ENCODE measurements around the gene ZNF496. TPM values are rescaled to one million over a fixed set of nuclear protein-coding genes. Genes with fewer than 3 reads are reported as not detected.
"Not testable (repeated sequence)": the region's sequence is repeated elsewhere in the genome, so short reads cannot be mapped to it uniquely, and the experiment has no call there.

Gene ZNF496
- total RNA-seq, 1 experiment from 2014 or later: 26.3 TPM

DNA sequence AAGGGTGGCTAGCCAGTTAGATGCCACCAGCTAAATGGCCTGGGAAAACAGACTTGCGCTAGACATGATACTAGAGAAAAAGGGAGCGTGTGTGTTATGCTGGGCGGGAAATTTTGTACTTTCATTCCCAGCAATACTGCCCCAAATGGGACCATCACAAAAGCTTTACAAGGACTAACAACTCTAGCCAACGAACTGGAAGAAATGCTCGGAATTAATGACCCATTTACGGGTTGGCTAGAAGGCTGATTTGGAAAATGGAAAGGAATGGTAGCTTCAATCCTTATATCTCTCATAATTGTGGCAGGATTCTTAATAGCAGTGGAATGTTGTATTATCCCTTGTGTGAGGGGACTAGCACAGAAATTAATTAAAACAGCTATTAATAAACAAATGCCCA lies 27.9 kb upstream of the ZNF496 start:
- no peak for DNase-seq (ENCODE audit: low read depth)

DNA sequence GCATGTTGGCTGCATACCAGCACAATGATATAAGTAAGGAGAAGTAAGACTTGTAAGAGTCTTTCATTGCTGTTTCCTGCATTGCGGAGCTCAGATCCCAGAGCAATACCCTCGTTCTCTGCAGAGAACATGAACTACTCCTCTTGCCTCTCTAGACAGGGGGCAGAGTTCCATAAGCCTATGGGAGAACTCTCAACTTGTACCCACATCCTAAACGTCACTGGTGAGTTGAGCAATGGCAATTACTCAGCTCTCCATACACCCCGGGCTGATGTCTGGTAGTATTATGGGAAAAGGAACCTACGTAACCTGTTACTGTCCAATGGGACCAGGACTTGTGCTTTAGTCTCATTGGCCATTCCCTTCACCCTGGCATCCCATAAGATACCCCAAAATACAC lies 27.3 kb upstream of the ZNF496 start:
- peak; percentile 12 for DNase-seq (ENCODE audit: low read depth)

DNA sequence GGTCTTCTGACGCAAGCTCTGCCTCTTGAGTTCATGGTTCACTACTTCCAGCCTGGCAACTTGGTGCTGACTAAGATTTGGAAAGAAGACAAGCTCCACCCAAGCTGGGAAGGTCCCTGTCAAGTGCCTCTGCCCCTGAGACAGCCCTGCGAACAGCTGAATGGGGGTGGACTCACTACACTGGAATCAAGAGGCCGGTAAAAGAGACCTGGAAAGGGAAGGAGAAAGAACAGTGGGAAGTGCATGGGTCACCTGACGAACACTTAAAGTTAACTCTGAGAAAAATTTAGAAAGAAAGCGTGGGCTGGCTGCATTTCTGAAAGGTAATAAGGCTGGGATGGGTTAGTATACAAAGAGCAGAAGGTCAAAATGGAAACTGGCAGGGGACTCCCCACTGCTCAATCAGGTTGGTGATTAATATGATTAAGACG lies 26.1 kb upstream of the ZNF496 start:
- peak; percentile 85 for DNase-seq (ENCODE audit: low read depth)

DNA sequence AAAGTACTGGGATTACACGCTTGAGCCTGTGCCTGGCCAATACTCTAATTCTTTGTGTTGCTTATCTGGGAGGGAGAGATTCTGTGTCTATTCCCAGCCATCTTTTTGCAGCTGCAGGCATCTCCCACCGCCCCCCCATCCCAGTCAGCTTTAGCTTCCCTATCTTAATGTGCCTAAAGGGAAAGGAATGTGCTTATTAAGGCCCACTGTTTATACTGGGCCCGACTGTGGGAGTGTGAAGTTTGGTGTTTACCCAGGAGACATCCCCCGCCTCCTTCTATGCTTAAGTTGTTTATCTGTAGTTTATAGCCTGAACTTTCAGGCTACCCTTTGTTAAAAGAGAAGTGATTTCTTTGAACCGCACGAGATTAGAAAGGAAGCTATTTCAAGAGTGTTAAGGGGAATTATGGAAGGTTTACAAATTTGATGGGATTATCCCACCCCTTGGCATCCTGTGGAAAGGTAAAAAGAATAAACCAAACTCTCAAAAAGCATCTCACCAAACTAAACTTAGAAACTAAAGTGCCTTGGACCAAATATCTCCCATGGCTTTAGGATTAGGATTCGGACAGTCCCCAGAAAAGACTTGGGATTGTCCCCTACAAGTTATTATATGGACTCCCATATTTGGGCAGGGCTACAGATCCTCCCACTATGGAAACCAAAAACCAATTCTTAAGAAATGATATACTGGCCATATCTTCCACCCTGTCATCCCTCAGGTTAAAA lies 25.5 kb upstream of the ZNF496 start:
- DNase-seq (ENCODE audit: low read depth): peak; percentile 24

DNA sequence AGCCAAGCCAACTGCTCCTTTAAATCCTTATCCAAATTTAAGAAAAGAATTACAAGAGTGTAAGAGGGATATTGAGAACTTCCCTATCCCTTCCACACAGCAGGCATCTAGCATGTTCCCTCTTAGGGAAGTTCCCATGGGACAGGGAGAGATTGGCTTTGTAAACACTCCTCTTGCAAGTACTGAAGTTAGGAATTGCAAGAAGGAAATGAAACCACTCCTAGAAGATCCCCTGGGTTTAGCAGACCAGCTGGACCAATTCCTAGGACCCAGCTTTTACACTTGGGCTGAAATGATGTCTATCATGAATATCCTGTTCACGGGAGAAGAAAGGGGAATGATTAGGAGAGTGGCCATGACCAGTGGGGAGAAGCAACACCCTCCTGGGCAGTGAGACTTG lies 23.5 kb upstream of the ZNF496 start:
- not testable (repeated sequence) for DNase-seq (ENCODE audit: low read depth)

DNA sequence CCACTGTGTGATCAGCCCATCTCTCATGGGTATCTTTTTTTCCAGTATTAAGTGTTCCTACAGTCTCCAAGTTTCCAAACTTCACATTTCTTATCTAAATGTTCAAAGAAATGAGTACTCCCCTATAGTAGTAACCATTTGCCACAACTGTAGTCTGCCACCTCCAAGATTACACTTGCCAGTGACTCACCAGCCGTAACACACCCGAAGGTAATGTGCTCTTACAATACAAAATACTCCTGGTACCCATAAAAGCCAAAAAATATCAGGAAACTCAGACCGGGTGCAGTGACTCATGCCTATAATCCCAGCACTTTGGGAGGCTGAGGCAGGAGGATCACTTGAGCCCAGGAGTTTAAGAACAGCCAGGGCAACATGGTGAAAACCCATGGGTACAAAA lies 20.5 kb upstream of the ZNF496 start:
- no peak for DNase-seq (ENCODE audit: low read depth)

DNA sequence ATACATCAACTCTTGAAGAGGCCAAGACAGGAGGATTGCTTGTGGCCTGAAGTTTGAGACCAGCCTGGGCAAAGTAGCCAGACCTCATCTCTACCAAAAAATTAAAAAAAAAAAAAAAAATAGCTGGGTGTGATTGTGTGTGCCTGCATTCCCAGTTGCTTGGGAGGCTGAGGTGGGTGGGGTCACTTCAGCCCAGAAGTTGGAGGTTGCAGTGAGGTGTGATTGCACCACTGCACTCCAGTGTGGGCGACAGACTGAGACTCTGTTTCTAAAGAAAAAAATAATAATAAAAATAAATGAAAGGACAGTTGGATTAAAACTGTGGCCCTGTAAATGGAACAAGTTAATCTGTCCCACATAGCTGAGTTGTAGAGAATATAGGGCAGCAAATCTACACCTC lies 18.9 kb upstream of the ZNF496 start:
- no peak for DNase-seq (ENCODE audit: low read depth)

DNA sequence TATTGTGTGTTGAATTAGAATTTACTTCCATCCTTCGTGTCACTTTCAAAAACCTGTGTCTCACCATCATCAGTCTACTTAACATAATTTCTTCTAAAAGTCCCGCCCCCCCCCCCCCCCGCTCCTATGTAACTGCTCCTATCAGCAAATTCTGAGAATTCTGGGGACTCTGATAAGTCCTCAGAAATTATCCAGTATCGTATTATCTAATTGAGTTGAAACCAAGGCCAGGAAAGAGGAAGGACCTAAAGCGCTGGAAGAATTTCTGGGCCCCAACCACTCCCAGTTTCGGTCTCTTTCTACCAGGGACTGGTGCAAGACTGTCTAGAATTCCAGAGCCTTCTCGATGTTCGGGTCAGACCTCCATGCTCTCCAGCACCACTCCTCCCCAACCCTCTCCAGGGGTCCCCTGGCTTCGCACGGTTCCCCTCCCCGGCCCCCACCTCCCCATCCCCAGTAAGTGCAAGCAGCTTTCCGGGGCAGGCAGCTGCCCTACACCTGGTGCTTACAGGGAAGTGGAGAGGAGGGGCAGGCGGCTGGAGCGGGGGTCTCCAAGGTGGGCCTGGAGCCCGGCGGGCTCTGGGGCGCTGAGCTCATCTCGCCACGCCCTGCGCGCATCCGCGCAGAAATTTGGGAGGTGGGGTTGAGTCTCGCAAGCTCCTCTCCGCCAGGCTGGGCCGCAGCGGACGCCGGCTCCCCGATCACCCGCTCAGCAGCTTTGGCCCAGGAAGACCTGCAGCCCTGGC lies 16.0 kb upstream of the ZNF496 start:
- no peak for DNase-seq (ENCODE audit: low read depth)

DNA sequence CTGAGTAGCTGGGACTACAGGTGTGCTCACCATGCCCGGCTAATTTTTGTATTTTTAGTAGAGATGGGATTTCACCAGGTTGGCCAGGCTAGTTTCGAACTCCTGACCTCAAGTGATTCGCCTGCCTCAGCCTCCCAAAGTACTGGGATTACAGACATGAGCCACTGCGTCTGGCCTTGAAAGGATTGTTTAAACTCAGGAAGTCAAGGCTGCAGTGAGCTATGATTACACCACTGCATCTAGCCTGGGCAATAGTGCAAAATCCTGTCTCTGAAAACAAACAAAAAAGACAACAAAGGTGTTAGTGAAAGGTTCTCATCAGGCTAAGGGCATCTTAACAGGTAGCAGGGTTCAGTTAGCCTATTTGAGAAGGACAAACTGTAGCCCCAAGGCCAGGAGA lies 14.2 kb upstream of the ZNF496 start:
- no peak for DNase-seq (ENCODE audit: low read depth)

DNA sequence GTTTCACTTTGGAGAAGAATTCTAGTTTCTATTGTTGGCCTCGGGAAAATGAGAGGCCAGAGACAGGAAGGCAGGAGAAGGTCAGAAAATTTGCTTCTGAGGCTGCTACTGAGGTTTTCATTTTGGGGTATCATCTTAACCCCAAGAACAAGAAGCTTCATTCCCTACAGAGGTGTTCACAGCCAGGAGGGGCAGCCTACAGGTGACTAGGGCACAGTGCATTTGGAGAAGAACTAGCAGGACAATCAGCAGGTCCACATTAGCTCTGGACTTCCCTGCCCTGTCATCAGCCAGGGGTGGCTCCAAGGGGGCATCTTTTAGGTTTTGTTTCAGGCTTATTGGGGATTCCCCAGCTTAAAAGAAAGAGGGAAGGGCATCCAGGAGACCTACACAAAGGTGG lies 12.1 kb upstream of the ZNF496 start:
- DNase-seq (ENCODE audit: low read depth): no peak

DNA sequence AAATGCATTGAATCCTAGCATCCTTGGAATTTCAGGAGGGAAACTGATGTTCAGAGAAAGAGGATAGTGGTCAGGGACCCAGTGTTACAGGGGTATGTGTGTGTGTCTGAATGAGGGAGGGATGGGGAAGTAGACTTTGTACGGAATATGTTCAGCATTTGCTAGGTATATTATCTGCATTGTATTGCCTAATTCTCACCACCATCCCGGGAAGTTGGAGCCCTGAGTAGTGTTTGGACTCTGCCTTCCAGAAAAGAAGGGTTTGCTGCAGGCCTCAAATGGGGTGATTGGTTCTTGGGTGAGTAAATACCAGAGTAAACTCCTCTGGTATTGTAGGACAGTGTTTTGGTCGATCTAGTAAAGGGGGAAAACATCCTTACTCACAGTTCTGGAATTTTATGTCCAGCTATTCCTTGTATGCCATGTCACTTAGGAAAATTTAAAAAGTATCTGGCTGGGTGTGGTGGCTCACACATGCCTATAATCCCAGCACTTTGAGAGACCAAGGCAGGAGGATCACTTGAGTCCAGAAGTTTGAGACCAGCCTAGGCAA lies 7.1 kb upstream of the ZNF496 start:
- peak; percentile 24 for DNase-seq (ENCODE audit: low read depth)

DNA sequence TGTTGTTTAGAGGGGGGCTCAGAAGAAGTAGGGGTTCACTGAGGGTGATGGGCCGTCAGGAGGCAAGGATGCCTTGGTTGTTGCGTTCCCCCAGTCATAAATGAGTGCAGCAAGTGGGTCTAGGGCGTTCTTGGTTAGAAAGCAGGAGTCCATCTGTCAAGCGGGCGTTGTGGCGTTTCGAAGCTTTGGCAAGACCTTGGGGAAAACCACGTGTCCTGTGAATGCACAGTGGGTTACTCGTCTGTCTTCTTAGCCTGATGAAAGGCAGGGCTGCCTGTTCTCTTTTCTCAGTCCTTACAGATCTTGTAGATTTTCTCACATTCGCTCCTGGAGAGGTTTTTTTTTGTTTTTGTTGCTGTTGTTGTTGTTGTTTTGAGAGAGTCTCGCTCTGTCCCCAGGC lies 6.3 kb upstream of the ZNF496 start:
- DNase-seq (ENCODE audit: low read depth): no peak

DNA sequence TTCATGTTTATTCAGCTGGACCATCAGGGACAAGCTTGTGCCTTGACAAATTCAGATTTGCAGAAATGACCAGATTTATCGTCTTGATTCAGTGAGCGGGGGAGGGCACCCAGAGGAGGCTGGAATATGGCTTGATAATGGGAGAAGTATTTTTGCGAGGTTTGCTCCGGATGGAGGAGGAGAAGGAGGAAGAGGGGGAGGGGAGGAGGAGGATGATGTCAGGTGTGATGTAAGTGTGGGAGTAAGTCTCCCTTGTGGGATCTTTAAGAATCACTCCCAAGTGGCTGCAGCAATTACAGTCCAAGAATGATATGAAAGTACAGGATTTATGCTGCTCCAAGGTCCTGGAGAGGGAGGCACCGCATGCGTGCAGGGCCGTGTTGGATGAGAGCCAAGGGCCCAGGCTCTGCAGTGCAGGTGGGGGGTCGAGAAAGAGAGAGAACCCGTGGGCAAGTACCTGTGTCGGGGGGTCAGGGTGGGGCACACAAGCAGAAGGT lies 5.6 kb upstream of the ZNF496 start:
- no peak for DNase-seq (ENCODE audit: low read depth)

DNA sequence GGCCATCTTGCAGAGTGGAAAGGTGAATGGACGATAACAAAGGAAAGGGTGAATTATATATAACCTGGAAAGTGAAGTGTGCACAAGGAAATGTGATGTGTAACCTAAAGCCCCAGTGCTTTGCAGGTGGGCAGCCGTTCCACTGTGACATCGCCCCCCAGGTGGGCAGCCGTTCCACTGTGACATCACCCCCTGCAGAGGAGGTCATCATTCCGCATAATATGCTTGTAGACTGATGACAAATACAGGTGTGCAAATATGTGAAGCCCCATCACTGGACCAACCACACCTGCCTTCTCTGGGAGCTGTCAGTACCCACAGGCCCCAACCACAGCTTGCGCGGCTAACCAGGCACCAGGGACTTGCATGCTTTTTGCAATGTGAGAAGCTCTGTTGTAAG lies 4.7 kb upstream of the ZNF496 start:
- DNase-seq (ENCODE audit: low read depth): no peak

DNA sequence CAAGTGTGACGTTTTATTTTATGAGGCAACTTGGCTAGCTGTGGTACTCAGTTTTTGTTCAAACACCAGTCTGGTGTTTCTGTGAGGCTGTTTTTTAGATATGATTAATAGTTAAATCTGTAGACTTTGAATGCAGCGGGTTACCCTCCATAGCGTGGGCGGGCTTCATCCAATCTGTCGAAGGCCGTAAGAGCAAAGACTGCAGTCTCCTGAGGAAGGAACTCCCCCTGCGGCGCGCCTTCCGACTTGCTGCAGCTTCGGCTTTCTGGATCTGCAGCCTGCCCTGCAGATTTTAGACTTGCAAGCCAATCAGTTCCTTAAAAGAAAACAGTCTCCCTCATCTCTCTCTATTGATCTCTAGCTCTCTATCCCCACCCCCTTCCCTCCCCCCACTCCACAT lies 4.2 kb upstream of the ZNF496 start:
- DNase-seq (ENCODE audit: low read depth): no peak

DNA sequence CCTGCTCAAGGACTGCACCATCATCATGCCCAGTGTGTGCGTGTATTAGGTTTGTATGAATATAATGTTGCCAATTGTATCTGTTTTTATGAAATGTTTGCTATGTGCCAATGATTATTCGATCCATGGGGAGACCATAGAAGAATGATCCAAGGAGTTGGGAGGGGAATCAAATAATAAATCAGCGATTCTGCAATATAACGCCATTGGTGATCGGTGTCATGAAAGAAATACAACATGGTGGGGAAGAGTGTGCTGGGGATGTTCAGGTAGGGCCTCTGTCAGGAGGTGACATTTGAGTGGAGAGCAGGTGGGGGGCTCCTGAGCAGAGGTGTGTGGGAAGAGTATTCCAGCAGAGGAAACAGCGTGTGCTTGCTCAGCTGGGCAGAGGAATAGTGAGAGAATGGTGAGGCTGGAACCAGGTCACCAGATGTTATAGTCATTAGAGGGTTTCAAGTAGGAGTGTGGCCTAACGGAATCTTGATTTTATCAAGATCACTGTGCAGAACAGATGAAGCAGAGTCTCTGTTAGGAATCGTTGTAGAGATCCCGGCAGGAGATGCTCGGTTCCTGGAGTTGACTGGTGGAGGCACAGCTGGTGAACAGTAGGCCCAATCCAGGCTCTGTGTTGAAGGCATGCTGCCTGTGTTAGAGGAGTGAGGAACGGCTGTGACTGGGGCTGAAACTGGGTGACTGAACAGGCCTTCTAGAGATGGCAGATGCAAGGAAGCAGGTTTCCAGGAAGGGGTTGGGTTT lies 2.9 kb upstream of the ZNF496 start:
- DNase-seq (ENCODE audit: low read depth): no peak

DNA sequence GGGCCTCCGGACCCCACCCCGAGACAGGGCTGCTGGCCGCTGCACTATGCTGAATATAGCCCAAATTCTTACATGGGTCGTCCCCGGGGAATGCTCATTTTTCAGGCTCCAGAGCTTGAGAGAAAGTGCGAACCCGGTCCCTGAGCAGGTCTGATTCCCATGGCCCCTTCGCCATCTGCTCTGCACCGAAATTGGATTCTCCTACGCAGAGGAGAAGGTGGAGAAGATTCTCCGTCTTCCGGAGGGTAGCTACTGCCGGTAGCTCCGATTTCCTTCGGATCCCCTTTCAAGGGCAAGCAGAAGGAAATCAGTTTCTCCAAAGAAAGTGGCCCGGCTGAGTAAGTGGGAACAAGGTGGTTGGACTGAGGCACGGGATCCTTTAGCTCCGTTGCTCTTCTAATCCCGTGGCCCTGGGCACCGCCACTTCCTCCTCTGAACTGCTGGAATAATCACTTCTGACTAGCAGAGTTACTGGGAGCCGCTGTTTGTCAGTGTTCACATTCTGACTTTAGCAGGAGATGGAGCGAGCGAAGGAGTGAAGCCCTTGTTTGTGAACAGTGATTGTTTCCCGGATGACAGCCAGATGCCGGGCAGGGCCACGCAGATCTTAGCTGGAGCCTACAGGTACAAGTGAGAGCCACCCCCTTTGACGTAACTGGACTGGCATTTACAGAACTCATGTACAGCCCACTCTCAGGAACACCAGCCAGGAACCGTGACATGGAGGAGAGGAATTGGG lies 1.1 kb upstream of the ZNF496 start:
- DNase-seq (ENCODE audit: low read depth): peak; percentile 5

DNA sequence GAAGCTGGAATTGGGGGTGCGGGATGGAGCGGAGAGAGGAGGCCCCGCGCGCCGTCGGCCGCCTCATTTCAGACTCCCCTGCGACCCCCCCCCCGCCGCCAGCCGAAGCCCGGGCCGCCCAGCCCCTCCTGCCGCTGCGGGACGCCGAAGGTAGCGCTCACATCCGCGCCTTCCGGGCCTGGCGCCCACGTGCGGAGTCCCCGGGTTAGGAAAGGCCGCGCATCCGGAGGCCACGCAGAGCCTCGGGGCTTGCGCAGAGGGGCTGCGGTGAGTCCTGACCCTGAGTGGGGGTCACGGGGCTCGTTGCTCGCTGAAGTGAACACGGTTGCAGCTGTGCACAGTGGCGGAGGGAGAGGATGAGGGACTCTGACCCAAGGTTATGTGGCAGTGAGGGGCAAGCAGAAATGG lies 552 bp upstream of the ZNF496 start:
- peak; percentile 45 for DNase-seq (ENCODE audit: low read depth)

DNA sequence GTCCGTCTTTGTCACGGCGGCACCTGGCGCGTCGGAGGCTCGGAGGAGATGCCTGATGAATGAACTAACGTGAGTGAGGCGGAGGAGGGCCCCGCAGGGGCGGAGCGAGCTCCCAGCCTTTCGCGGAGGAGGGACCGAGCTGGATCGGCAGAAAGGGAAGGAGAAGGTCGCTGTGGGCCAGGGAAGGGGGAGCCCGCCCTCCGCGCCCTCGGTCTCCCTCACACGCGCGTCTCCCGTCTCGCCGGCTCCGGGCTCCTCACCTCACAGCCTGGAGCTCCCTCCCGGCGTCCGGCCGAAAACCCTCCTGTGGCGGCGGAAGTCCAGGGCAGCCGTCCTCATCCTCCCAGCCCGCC lies 519 bp downstream of the ZNF496 start:
- DNase-seq (ENCODE audit: low read depth): peak; percentile 66

DNA sequence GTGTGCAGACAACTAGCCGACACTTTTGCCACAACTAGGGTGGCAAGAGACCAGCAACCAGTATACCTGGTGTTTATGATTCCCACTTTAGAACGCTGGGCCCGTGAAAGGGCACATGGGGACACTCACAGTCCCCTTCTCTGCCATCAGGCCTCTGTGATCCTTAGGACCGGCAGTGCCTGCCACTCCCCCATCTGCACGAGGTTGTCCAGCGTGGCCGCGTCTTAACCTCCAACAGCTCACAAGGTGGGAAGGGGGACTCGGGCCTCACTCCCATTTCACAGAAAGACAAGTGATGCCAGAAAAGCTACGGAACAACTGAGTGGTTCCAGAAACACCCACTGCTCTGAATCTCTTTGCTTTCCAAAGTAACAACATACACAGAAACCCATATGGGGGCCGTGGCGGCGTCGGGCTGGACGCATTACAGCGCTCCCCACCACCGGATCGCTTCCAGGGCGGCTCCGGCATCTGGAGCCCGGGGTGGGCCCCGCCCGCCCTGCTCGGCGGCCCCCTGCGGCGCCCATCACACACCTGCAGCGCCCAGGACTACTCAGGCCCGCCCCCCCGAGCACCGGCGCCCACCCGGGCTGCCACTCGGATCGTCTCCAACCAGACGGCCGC lies 1.0 kb downstream of the ZNF496 start:
- DNase-seq (ENCODE audit: low read depth): no peak

DNA sequence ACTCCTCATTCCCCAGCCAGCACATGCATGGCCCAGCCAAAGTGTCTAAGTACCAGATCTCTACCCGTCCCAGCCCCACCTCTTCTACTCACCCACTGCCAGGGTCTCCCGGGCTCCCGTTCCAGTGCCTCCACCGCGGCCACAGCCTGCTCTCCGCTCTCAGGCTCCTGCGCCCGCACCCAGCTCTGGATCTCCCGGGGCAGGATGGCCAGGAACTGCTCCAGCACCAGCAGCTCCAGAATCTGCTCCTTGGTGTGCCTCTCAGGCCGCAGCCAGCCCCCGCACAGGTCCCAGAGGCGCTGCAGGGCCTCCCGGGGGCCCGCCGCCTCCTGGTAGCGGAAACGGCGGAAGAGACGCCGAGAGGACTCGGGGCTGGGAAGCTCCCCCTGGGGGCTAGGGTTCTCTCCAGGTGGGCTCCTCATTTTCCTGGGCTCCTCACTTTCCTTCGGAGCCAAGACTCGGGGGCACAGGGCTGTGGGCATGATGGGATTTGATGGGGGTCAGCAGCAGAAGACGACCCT lies 2.5 kb downstream of the ZNF496 start:
- no peak for DNase-seq (ENCODE audit: low read depth)

Measured in LHCN-M2 (cell line).